Kidney (tissue), 14 donors: Measurements from ENCODE around the gene TMEM253. TPM values are rescaled to one million over a fixed set of nuclear protein-coding genes. Genes with fewer than 3 reads are reported as not detected.

Source experiments
- DNase-seq, 5 donors: peaks; one replicate each; pipeline ENCODE4 v3.0.0-alpha.2; 2013 to 2020
- FAIRE-seq: peaks from 2 replicates; lab custom pipeline; 2012; peaks lifted over from hg19 to GRCh38; lab: Jason Lieb, UNC
- H3K27ac ChIP-seq, 2 donors: one replicate each; pipeline ENCODE4 v1.7.0; 2013; ENCODE audit warnings: low read depth in 2 of 2, low read length in 2 of 2, inconsistent platforms in 1 of 2
- H3K27me3 ChIP-seq: one replicate; pipeline ENCODE4 v1.7.1; 2013; ENCODE audit warnings: low read length, inconsistent platforms; ENCODE audit not compliant: control insufficient read depth, insufficient read depth
- H3K36me3 ChIP-seq, 3 donors: one replicate each; pipeline versions ENCODE4 v1.7.0 to v1.7.1; 2013; ENCODE audit warnings: low read length in 3 of 3, control low read depth in 1 of 3, inconsistent platforms in 1 of 3; ENCODE audit not compliant: insufficient read depth in 3 of 3, control insufficient read depth in 2 of 3
- H3K4me1 ChIP-seq, 3 donors: one replicate each; pipeline versions ENCODE4 v1.7.0 to v1.7.1; 2013; ENCODE audit warnings: low read length in 3 of 3, inconsistent platforms in 1 of 3, low read depth in 1 of 3; ENCODE audit not compliant: control insufficient read depth in 2 of 3, insufficient read depth in 2 of 3
- H3K4me3 ChIP-seq, 3 donors: one replicate each; pipeline versions ENCODE4 v1.7.0 to v1.8.1; 2013; ENCODE audit warnings: low read length in 3 of 3, control low read depth in 1 of 3, inconsistent platforms in 1 of 3
- H3K9ac ChIP-seq, 3 donors: one replicate each; pipeline versions ENCODE4 v1.7.0 to v1.7.1; 2013; ENCODE audit warnings: low read length in 3 of 3, control low read depth in 1 of 3, inconsistent platforms in 1 of 3
- H3K9me3 ChIP-seq, 3 donors: one replicate each; pipeline versions ENCODE4 v1.7.0 to v1.7.1; 2013; ENCODE audit warnings: low read length in 3 of 3, control low read depth in 1 of 3, inconsistent platforms in 1 of 3; ENCODE audit not compliant: control insufficient read depth in 2 of 3, insufficient read depth in 1 of 3
- intact Hi-C: fragments of 100-400 bp; cut with DNase I; formaldehyde crosslinking; loops from one replicate; pipeline ENCODE4 v1.11.1; 2022
- polyA plus RNA-seq: library from polyadenylated mRNA; stranded (reverse); fragments of 350-450 nt; fragmentation: Illumina TruSeq; extraction: RNeasy Lipid Tissue Mini Kit (QIAGEN cat#74804); gene quantifications from one replicate; pipeline ENCODE4 v1.2.3, GENCODE V29; 2014; ENCODE audit warnings: low read depth, low replicate concordance; ENCODE audit not compliant: insufficient read depth
- total RNA-seq: library from RNA; stranded (reverse); fragmentation: NEBNext Ultra II Directional; extraction: Animal tissue kit (Norgen Biotek cat#: 25700); gene quantifications from one replicate; pipeline ENCODE4 v1.2.1, GENCODE V29; 2021
- TF ChIP-seq, protein P1 (sequence below): IDR thresholded peaks from 3 replicates; pipeline ENCODE4 v1.5.1; 2012; ENCODE audit warnings: mild to moderate bottlenecking, moderate library complexity, borderline replicate concordance; ENCODE audit not compliant: insufficient read depth; ENCODE audit errors: extremely low read depth
- donor health status: control.
- donor health status: control.
- donor health status: control.
- donor health status: control.
- donor health status: control.
- donor health status: DM: yes; HTN: yes; CAD: no.
- donor health status: Normal renal cell carcinoma (clear cell type).

The TMEM253 gene
- total and polyA plus RNA-seq, 2 donors from 2014 or later = 0.41 to 0.43 TPM

DNA sequence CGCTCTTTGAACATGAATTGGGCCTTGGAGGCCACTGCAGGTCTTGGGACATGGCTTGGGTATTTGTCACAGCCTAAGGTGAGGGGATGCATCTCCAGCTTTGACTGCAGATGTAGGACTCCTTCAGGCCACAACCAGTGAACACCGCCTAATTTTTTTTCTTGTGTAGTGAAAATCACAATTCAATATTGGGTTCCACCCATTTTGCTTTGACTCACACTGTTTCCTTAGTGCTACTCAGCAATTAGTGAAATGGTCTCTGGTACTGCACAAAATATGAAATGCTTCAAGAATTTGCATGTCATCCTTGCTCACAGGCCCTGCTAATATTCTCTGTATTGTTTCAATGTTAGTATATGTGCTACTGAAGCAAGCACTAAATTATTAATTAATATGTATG lies 12.5 kb downstream of the TMEM253 start:
- intact Hi-C loops = no loop called here
- no peaks in the 10 kb centered on the region for H3K27me3 ChIP-seq
- TF ChIP-seq, protein P1, sequence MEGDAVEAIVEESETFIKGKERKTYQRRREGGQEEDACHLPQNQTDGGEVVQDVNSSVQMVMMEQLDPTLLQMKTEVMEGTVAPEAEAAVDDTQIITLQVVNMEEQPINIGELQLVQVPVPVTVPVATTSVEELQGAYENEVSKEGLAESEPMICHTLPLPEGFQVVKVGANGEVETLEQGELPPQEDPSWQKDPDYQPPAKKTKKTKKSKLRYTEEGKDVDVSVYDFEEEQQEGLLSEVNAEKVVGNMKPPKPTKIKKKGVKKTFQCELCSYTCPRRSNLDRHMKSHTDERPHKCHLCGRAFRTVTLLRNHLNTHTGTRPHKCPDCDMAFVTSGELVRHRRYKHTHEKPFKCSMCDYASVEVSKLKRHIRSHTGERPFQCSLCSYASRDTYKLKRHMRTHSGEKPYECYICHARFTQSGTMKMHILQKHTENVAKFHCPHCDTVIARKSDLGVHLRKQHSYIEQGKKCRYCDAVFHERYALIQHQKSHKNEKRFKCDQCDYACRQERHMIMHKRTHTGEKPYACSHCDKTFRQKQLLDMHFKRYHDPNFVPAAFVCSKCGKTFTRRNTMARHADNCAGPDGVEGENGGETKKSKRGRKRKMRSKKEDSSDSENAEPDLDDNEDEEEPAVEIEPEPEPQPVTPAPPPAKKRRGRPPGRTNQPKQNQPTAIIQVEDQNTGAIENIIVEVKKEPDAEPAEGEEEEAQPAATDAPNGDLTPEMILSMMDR = no peak
- H3K4me1 ChIP-seq = no peaks in the 10 kb centered on the region
- no peak overlapping the region for H3K4me3 ChIP-seq
- no peaks in the 10 kb centered on the region for H3K36me3 ChIP-seq
- no peak overlapping the region for H3K27ac ChIP-seq
- H3K9ac ChIP-seq = no peak overlapping the region
- no peak for FAIRE-seq
- no peak for DNase-seq
- no peaks in the 10 kb centered on the region for H3K9me3 ChIP-seq

DNA sequence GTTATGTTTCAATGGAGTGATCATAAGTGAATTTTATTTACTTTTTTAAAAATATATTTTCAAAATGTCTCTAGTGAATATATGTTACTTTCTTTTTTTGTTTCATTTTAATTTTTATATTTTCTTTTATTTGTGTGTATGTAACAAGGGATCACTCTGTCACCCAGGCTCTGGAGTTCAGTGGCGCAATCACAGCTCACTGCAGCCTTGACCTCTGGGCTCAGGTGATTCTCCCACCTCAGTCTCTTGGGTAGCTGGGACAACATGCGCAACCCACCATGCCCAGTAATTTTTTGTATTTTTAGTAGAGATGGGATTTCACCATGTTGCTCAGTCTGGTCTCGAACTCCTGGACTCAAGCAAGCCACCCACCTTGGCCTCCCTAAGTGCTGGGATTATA lies 18.1 kb downstream of the TMEM253 start:
- no peaks in the 10 kb centered on the region for H3K4me1 ChIP-seq
- no peaks in the 10 kb centered on the region for H3K9me3 ChIP-seq
- no peak overlapping the region for H3K9ac ChIP-seq
- TF ChIP-seq, protein P1 = no peak
- no peaks in the 10 kb centered on the region for H3K36me3 ChIP-seq
- FAIRE-seq (no peak), DNase-seq (no peak)
- H3K27ac ChIP-seq = no peak overlapping the region
- H3K4me3 ChIP-seq = no peak overlapping the region
- intact Hi-C loops = no loop called here
- no peaks in the 10 kb centered on the region for H3K27me3 ChIP-seq

DNA sequence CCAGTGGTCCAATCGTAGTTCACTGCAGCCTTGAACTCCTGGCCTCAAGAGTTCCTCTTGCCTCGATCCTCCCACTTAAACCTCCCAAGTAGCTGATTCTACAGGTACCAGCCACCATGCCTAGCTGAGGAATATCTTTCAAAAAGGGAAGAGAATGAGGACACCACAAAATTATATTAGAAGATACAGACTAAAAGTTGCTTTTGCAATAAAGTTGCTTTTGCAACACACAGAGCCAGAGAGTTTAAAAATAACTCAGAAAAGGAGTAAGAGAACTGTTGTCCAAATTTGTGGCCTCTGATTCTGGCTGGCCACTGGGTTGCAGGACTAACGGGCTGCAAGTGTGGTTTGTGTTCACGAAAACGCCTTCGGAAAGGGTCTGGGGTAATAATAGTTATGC lies 19.8 kb downstream of the TMEM253 start:
- no peaks in the 10 kb centered on the region for H3K9me3 ChIP-seq
- H3K4me3 ChIP-seq = no peak overlapping the region
- H3K4me1 ChIP-seq = no peaks in the 10 kb centered on the region
- intact Hi-C loops = no loop called here
- H3K36me3 ChIP-seq = no peaks in the 10 kb centered on the region
- H3K27ac ChIP-seq = no peak overlapping the region
- FAIRE-seq = no peak
- TF ChIP-seq, protein P1 = no peak
- DNase-seq = no peak
- no peaks in the 10 kb centered on the region for H3K27me3 ChIP-seq
- no peak overlapping the region for H3K9ac ChIP-seq

DNA sequence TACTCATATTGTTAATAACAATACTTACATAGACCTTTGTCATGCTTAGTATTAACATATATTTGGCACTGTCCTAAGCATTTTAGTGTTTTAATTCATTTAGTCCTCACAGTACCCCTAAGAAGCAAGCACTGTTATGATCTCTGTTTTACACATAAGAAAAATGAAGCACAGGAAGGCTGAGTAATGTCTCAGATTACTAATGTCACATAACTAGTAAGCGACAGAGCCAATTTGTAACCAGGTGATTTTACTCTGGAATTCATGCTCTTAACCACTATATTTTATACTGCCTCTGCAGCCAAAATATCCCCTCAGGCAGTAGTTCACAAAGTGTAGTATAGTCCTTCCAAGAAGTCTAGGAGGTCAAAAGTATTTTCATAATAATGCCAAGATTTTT lies 20.3 kb downstream of the TMEM253 start:
- H3K4me1 ChIP-seq = no peaks in the 10 kb centered on the region
- H3K36me3 ChIP-seq = no peaks in the 10 kb centered on the region
- no peak overlapping the region for H3K9ac ChIP-seq
- no peak overlapping the region for H3K4me3 ChIP-seq
- H3K9me3 ChIP-seq = no peaks in the 10 kb centered on the region
- no peaks in the 10 kb centered on the region for H3K27me3 ChIP-seq
- intact Hi-C loops = no loop called here
- H3K27ac ChIP-seq = no peak overlapping the region
- TF ChIP-seq, protein P1 = no peak
- FAIRE-seq (no peak), DNase-seq (no peak)
